Esophagus squamous epithelium (tissue), 5 donors: ENCODE data around the gene CDC27. TPM values are rescaled to one million over a fixed set of nuclear protein-coding genes. Genes with fewer than 3 reads are reported as not detected.
A peak's percentile ranks its signal among the peaks of the same experiment; 100 is the strongest.
"Not testable (repeated sequence)": the region's sequence is repeated elsewhere in the genome, so short reads cannot be mapped to it uniquely, and the experiment has no call there.

Experiments
- DNase-seq: peaks from one replicate; lab custom pipeline; 2025; lab: John Stamatoyannopoulos, UW
- H3K27ac ChIP-seq, 4 donors: fragments of 200-600 bp; sonication (generic); one replicate each; pipeline ENCODE4 v1.5.1; 2016 to 2019; ENCODE audit warnings: mild to moderate bottlenecking in 1 of 4
- H3K27me3 ChIP-seq, 4 donors: fragments of 200-600 bp; sonication (generic); 1 replicate in 3 of 4; 2 replicates in 1 of 4; pipeline versions ENCODE4 v1.5.1 to v1.6.0; 2017 to 2021; ENCODE audit warnings: antibody characterized with exemption in 1 of 4
- H3K36me3 ChIP-seq, 3 donors: fragments of 200-600 bp; sonication (generic); one replicate each; pipeline ENCODE4 v1.5.1; 2016 to 2019
- H3K4me1 ChIP-seq, 3 donors: fragments of 200-600 bp; sonication (generic); one replicate each; pipeline ENCODE4 v1.5.1; 2017 to 2019
- H3K4me3 ChIP-seq, 4 donors: fragments of 200-600 bp; sonication (generic); 1 replicate in 3 of 4; 2 replicates in 1 of 4; pipeline ENCODE4 v1.5.1; 2016 to 2019; ENCODE audit warnings: mild to moderate bottlenecking in 2 of 4, moderate library complexity in 1 of 4
- H3K9me3 ChIP-seq, 3 donors: fragments of 200-600 bp; sonication (generic); one replicate each; pipeline ENCODE4 v1.5.1; 2016 to 2019
- POLR2A ChIP-seq, 4 donors: fragments of 450-650 bp; IDR thresholded peaks; one replicate each; pipeline ENCODE4 v1.6.1; 2017; ENCODE audit warnings: antibody characterized with exemption in 4 of 4, mild to moderate bottlenecking in 4 of 4, moderate library complexity in 3 of 4
- WGBS, 2 donors: methylation state at CpG; one replicate each; pipeline ENCODE4 v1.1.5; 2018; 5-methylcytosine and 5-hydroxymethylcytosine counted together
- intact Hi-C: fragments of 100-400 bp; cut with DNase I; formaldehyde crosslinking; loops from one replicate; pipeline ENCODE4 v1.15.0; 2022
- total RNA-seq, 4 donors: library from RNA; depleted of rRNA; stranded (reverse); fragments of >200 nt; gene quantifications; one replicate each; pipeline ENCODE4 v1.1.0, GENCODE V29; 2016
- TF ChIP-seq, protein P1 (sequence below), 6 experiments: fragments of 450-650 bp in 4 of 6; fragments of 200-600 bp in 2 of 6; sonication (generic) in 2 of 6; IDR thresholded peaks; one replicate each; pipeline ENCODE4 v1.5.1; 2016 to 2019; ENCODE audit warnings: antibody characterized with exemption in 6 of 6, mild to moderate bottlenecking in 4 of 6, moderate library complexity in 4 of 6
- donor health status: DM: yes; HTN: yes; CAD: no.

The CDC27 gene
- total RNA-seq, 4 donors from 2014 or later, result 26.4 to 45.9 (median 38.3) TPM

DNA sequence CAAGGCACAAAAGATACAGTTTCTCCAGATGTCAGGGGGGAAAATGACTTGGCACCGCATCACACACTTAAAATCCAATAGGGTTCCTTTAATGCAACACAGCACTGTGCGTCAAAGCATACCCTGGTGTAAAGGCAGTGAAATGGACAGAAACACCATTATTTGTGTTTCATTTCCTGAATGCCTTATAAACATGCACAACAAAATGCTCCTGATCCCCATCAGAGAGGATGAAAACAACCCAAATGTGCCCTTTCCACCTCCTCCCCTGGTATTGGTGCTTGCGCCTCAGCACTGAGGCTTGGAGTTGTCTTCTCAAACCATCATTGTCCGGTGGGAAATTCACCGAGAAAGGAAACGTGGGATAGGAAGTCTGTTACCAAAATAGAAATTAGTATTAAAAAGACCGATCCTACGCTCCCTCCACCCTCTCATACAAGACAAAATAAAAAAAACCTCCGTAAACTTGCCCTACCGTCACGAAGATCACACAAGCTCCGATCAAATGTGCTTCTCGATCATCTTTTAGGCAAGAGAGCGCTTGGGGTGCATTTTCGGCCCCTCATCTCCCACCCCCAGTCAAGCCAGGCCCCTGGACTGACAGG lies 722 bp downstream of the CDC27 start:
- 1 to 2% methylated on average over 15 of the region's 15 CpGs for WGBS, 2 donors
- Histone ChIP-seq H3K27ac (peak overlapping the region; percentile 89 to 98 (median 96)), H3K4me3 (peak overlapping the region; percentile 68 to 93 (median 80)), H3K4me1 (peaks cover 4 to 57% (median 19%) of the 10 kb centered on the region in 3 donors), H3K27me3 (no peaks in the 10 kb centered on the region), H3K36me3 (no peaks in the 10 kb centered on the region), H3K9me3 (no peaks in the 10 kb centered on the region)
- DNase-seq, result no peak
- TF ChIP-seq, protein P1, sequence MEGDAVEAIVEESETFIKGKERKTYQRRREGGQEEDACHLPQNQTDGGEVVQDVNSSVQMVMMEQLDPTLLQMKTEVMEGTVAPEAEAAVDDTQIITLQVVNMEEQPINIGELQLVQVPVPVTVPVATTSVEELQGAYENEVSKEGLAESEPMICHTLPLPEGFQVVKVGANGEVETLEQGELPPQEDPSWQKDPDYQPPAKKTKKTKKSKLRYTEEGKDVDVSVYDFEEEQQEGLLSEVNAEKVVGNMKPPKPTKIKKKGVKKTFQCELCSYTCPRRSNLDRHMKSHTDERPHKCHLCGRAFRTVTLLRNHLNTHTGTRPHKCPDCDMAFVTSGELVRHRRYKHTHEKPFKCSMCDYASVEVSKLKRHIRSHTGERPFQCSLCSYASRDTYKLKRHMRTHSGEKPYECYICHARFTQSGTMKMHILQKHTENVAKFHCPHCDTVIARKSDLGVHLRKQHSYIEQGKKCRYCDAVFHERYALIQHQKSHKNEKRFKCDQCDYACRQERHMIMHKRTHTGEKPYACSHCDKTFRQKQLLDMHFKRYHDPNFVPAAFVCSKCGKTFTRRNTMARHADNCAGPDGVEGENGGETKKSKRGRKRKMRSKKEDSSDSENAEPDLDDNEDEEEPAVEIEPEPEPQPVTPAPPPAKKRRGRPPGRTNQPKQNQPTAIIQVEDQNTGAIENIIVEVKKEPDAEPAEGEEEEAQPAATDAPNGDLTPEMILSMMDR (IDR thresholded peaks at IDR 0.05), result no peak
- no peak for TF ChIP-seq POLR2A (IDR thresholded peaks at IDR 0.05)
- intact Hi-C loops, result no loop called here

DNA sequence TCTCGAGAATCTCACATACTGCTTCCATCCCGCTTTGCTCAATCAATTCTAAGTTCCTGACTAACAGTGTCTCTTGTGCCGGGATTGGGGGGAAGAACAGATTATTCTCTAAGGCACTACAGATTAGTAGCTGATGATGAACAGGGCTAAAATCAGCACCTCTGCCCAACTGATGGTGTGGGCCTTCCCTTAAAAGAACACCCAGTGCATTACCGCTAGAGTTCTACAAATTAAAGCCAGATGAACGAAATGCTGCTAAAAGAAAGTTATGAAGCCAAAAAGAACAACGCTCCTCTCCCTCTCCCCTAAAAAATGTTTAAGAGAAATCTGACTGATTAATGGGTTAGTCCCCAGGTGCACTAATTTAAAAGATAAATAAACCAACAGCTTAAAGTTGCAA lies 4.4 kb downstream of the CDC27 start:
- Histone ChIP-seq H3K27ac (no peak overlapping the region), H3K36me3 (peaks cover 0 to 14% (median 0%) of the 10 kb centered on the region in 3 donors), H3K4me1 (peaks cover 4 to 71% (median 19%) of the 10 kb centered on the region in 3 donors), H3K4me3 (peak overlapping the region in 1 of 4 donors; percentile 16), H3K27me3 (no peaks in the 10 kb centered on the region), H3K9me3 (no peaks in the 10 kb centered on the region)
- intact Hi-C loops, result no loop called here
- no peak for TF ChIP-seq POLR2A (IDR thresholded peaks at IDR 0.05)
- TF ChIP-seq, protein P1 (IDR thresholded peaks at IDR 0.05), result no peak
- no peak for DNase-seq
- 65 to 76% methylated on average over 6 of the region's 6 CpGs for WGBS, 2 donors

GRCh38 chr17:47180988-47181387 lies 8.1 kb downstream of the CDC27 start:
- DNase-seq, intact Hi-C loops, H3K9me3 ChIP-seq, H3K4me3 ChIP-seq, H3K27me3 ChIP-seq, H3K27ac ChIP-seq: not testable (repeated sequence)
- Histone ChIP-seq H3K4me1 (peaks cover 0 to 52% (median 15%) of the 10 kb centered on the region in 3 donors), H3K36me3 (peaks cover 0 to 46% (median 0%) of the 10 kb centered on the region in 3 donors)
- 80 to 98% methylated on average over 2 to 4 of the region's 4 CpGs for WGBS, 2 donors

DNA sequence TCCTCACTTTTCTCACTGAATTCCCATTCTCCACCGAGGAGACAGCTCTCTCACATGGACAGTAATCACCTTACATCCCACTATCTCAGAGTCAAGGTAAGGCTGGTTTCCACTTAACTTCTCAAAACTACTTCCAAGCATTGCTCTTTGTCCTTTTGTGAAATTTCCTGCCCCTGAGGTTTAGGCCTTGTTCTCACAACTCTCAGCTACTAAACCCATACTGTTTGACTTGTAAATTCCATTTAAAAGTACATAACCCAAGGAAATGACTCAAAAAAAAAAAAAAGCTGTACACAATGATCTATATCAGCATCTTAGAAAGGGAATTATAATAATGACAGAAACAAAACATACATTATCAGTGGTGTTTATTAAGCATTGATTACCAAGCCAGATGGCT lies 8.8 kb downstream of the CDC27 start:
- no peaks in the 10 kb centered on the region for H3K27me3 ChIP-seq
- 86 to 89% methylated on average over 1 of the region's 1 CpG for WGBS, 2 donors
- H3K4me3 ChIP-seq, result no peak overlapping the region
- no peak overlapping the region for H3K27ac ChIP-seq
- DNase-seq, result no peak
- H3K36me3 ChIP-seq, result peaks cover 0 to 53% (median 0%) of the 10 kb centered on the region in 3 donors
- peaks cover 0 to 46% (median 9%) of the 10 kb centered on the region in 3 donors for H3K4me1 ChIP-seq
- TF ChIP-seq, protein P1 (IDR thresholded peaks at IDR 0.05), result no peak
- no peak for TF ChIP-seq POLR2A (IDR thresholded peaks at IDR 0.05)
- H3K9me3 ChIP-seq, result no peaks in the 10 kb centered on the region
- intact Hi-C loops, result no loop called here

DNA sequence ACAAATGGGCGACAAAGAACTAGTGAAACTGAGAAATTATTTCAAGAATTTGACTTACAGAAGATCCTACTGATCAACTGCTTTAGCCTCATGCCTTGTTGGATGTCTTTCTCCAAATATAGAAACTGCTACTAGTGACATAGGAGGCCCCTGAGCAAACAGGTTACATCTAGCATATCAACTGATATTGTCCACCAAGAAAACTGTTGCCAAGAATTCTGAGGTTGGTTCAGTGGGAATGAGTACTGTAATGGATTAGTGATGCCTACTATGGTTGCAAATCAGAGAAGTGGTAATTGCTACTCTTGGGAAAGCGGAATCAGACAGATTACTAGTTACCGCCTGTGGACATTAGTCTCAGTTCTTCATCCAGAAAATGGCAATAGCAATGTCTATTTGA lies 10.0 kb downstream of the CDC27 start:
- Histone ChIP-seq H3K36me3 (peaks cover 0 to 65% (median 0%) of the 10 kb centered on the region in 3 donors), H3K27me3 (no peaks in the 10 kb centered on the region), H3K9me3 (no peaks in the 10 kb centered on the region), H3K27ac (no peak overlapping the region), H3K4me1 (peaks cover 0 to 34% (median 4%) of the 10 kb centered on the region in 3 donors), H3K4me3 (no peak overlapping the region)
- intact Hi-C loops, result no loop called here
- WGBS, 2 donors, result 94 to 98% methylated on average over 3 of the region's 3 CpGs
- TF ChIP-seq, protein P1 (IDR thresholded peaks at IDR 0.05), result no peak
- TF ChIP-seq POLR2A (IDR thresholded peaks at IDR 0.05), result no peak
- no peak for DNase-seq
